Esophagus muscularis mucosa (tissue), 4 donors: Measurements from ENCODE around the gene SP100. TPM values are rescaled to one million over a fixed set of nuclear protein-coding genes. Genes with fewer than 3 reads are reported as not detected.

Experiments used
- DNase-seq: peaks from one replicate; pipeline ENCODE4 v3.0.0-alpha.2; 2017; ENCODE audit errors: extremely low spot score
- H3K27ac ChIP-seq, 4 donors: fragments of 200-600 bp; sonication (generic); replicated peaks in 1 of 4; 1 replicate in 3 of 4; 2 replicates in 1 of 4; pipeline ENCODE4 v1.5.1; 2016 to 2019; ENCODE audit warnings: mild to moderate bottlenecking in 1 of 4
- H3K27me3 ChIP-seq, 4 donors: fragments of 200-600 bp; sonication (generic); one replicate each; pipeline versions ENCODE4 v1.5.1 to v1.6.0; 2016 to 2019
- H3K36me3 ChIP-seq, 4 donors: fragments of 200-600 bp; sonication (generic); one replicate each; pipeline ENCODE4 v1.5.1; 2016 to 2019
- H3K4me1 ChIP-seq, 4 donors: fragments of 200-600 bp; sonication (generic); one replicate each; pipeline ENCODE4 v1.5.1; 2016 to 2019
- H3K4me3 ChIP-seq, 4 donors: fragments of 200-600 bp; sonication (generic); 1 replicate in 2 of 4; 2 replicates in 2 of 4; pipeline ENCODE4 v1.5.1; 2016 to 2019; ENCODE audit warnings: mild to moderate bottlenecking in 4 of 4, moderate library complexity in 1 of 4
- H3K9me3 ChIP-seq, 4 donors: fragments of 200-600 bp; sonication (generic); 1 replicate in 3 of 4; 2 replicates in 1 of 4; pipeline ENCODE4 v1.5.1; 2016 to 2019
- CTCF ChIP-seq, 3 experiments: fragments of 200-600 bp in 2 of 3; fragments of 450-650 bp in 1 of 3; sonication (generic) in 2 of 3; IDR thresholded peaks; one replicate each; pipeline ENCODE4 v1.5.1; 2017 to 2019; ENCODE audit warnings: antibody characterized with exemption in 3 of 3, mild to moderate bottlenecking in 2 of 3, moderate library complexity in 1 of 3
- EP300 ChIP-seq: sonication (generic); formaldehyde crosslinking; IDR thresholded peaks from one replicate; pipeline ENCODE4 v1.6.1; 2017; ENCODE audit warnings: antibody characterized with exemption
- POLR2A ChIP-seq: fragments of 450-650 bp; IDR thresholded peaks from one replicate; pipeline ENCODE4 v1.6.1; 2017; ENCODE audit warnings: antibody characterized with exemption, moderate library complexity, mild to moderate bottlenecking, low read depth
- POLR2AphosphoS5 ChIP-seq, 2 donors: sonication (generic); formaldehyde crosslinking; IDR thresholded peaks; one replicate each; pipeline ENCODE4 v1.6.1; 2017; ENCODE audit warnings: antibody characterized with exemption in 2 of 2
- WGBS: methylation state at CpG from one replicate; pipeline ENCODE4 v1.1.5; 2018; 5-methylcytosine and 5-hydroxymethylcytosine counted together
- intact Hi-C: fragments of 100-400 bp; cut with DNase I; formaldehyde crosslinking; loops from one replicate; pipeline ENCODE4 v1.15.1; 2023
- total RNA-seq, 4 donors: library from RNA; depleted of rRNA; stranded (reverse); fragments of >200 nt; gene quantifications; one replicate each; pipeline versions ENCODE4 v1.1.0 to v1.2.1, GENCODE V29; 2016

SP100 gene
- total RNA-seq, 4 donors from 2014 or later = 83.8 to 95.5 (median 92.1) TPM

DNA sequence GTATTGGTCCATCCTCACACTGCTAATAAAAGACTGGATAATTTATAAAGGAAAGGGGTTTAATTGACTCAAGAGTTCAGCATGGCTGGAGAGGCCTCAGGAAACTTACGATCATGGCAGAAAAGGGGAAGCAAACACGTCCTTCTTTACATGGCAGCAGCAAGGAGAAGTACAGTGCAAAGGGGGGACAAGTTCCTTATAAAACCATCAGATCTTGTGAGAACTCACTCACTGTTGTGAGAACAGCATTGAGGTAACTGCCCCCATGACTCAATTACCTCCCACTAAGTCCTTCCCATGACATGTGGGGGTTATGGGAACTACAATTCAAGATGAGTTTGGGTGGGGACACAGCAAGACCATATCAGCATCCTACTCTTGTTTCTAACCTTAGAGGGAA is 37.0 kb downstream of the SP100 start:
- Histone ChIP-seq H3K27ac (no peak overlapping the region), H3K9me3 (no peaks in the 10 kb centered on the region), H3K4me1 (no peaks in the 10 kb centered on the region), H3K27me3 (no peaks in the 10 kb centered on the region), H3K4me3 (no peak overlapping the region), H3K36me3 (peaks cover 14 to 89% (median 64%) of the 10 kb centered on the region in 4 donors)
- 80% methylated on average over 2 of the region's 2 CpGs for whole genome bisulfite sequencing
- TF ChIP-seq POLR2A (no peak), CTCF (IDR thresholded peaks at IDR 0.05) (no peak), POLR2AphosphoS5 (IDR thresholded peaks at IDR 0.05) (no peak), EP300 (no peak)
- intact Hi-C loops = no loop called here
- DNase-seq = no peak

GRCh38 chr2:230455005-230455684 is 39.1 kb downstream of the SP100 start:
- no peaks in the 10 kb centered on the region for H3K9me3 ChIP-seq
- DNase-seq = no peak
- no peak overlapping the region for H3K4me3 ChIP-seq
- intact Hi-C loops = no loop called here
- no peak overlapping the region for H3K27ac ChIP-seq
- H3K36me3 ChIP-seq = peaks cover 9 to 89% (median 56%) of the 10 kb centered on the region in 4 donors
- no peak for TF ChIP-seq EP300
- TF ChIP-seq POLR2AphosphoS5 (IDR thresholded peaks at IDR 0.05) = no peak
- no peak for TF ChIP-seq CTCF (IDR thresholded peaks at IDR 0.05)
- TF ChIP-seq POLR2A = no peak
- no peaks in the 10 kb centered on the region for H3K4me1 ChIP-seq
- WGBS = 86% methylated on average over 2 of the region's 2 CpGs
- H3K27me3 ChIP-seq = no peaks in the 10 kb centered on the region

- H3K36me3 ChIP-seq = peaks cover 6 to 85% (median 58%) of the 10 kb centered on the region in 4 donors
- no peaks in the 10 kb centered on the region for H3K4me1 ChIP-seq
- no peak for DNase-seq
- TF ChIP-seq CTCF (IDR thresholded peaks at IDR 0.05) (no peak), EP300 (no peak), POLR2AphosphoS5 (IDR thresholded peaks at IDR 0.05) (no peak), POLR2A (no peak)
- H3K27ac ChIP-seq = no peak overlapping the region
- no peaks in the 10 kb centered on the region for H3K27me3 ChIP-seq
- H3K4me3 ChIP-seq = no peak overlapping the region
- no peaks in the 10 kb centered on the region for H3K9me3 ChIP-seq
- WGBS = 73% methylated on average over 2 of the region's 4 CpGs
- intact Hi-C loops = no loop called here
Measured at GRCh38 chr2:230457073-230457768, 41.2 kb downstream of the SP100 start.

DNA sequence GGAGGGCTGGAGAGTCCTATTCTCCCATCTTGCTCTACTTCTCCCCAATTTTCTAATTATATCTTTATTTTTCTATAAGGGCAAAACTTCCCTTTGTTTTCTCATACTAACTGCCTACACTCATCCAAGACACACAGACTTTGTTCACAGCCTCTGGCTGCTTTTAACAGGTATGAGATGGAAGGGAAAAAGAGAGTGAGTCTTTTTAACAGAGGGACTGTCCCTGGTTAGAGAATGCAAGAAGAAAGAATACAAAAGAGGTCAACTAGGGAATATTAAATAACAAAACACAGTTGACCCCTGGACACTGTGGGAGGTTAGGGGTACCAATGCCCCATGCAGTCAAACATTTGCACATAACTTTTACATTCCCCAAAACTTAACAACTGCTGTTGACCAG is 41.8 kb downstream of the SP100 start:
- H3K4me1 ChIP-seq = no peaks in the 10 kb centered on the region
- intact Hi-C loops = no loop called here
- DNase-seq = no peak
- no peak overlapping the region for H3K4me3 ChIP-seq
- no peak for TF ChIP-seq POLR2A
- TF ChIP-seq CTCF (IDR thresholded peaks at IDR 0.05) = no peak
- no peak for TF ChIP-seq EP300
- TF ChIP-seq POLR2AphosphoS5 (IDR thresholded peaks at IDR 0.05) = no peak
- H3K36me3 ChIP-seq = peaks cover 6 to 86% (median 59%) of the 10 kb centered on the region in 4 donors
- no peaks in the 10 kb centered on the region for H3K9me3 ChIP-seq
- no peaks in the 10 kb centered on the region for H3K27me3 ChIP-seq
- no peak overlapping the region for H3K27ac ChIP-seq
